Stimulated activated naive B cell treated with anti-CD40 and anti-IgM and Interleukin-4, amounts not matched to agents 10 μg/mL and 1 μg/mL and 100 μg/mL, for 72 hours (primary cell): ENCODE results near the gene COL5A1.

Source experiments
- ATAC-seq, 2 donors: fragments of 150-1000 bp; cut with Tn5 transposase; replicated peaks; 2 replicates each; pipeline ENCODE4 v1.10.0; 2021; ENCODE audit warnings: moderate library complexity in 1 of 2
- DNase-seq: peaks from one replicate; pipeline ENCODE4 v3.0.0; 2021
- H3K27ac Mint-ChIP-seq: one replicate; pipeline ENCODE4 v1.8.0; 2022; ENCODE audit warnings: mild to moderate bottlenecking, mixed read lengths
- H3K27me3 Mint-ChIP-seq, 2 donors: one replicate each; pipeline ENCODE4 v1.8.0; 2022; ENCODE audit warnings: mixed read lengths in 2 of 2
- H3K36me3 Mint-ChIP-seq, 2 donors: one replicate each; pipeline ENCODE4 v1.8.0; 2022; ENCODE audit warnings: mixed read lengths in 2 of 2, mild to moderate bottlenecking in 1 of 2
- H3K4me1 Mint-ChIP-seq, 2 donors: one replicate each; pipeline ENCODE4 v1.8.0; 2022; ENCODE audit warnings: mixed read lengths in 2 of 2, mild to moderate bottlenecking in 1 of 2
- H3K4me3 Mint-ChIP-seq, 2 donors: one replicate each; pipeline ENCODE4 v1.8.0; 2022; ENCODE audit warnings: mild to moderate bottlenecking in 2 of 2, mixed read lengths in 2 of 2, moderate library complexity in 1 of 2
- H3K9me3 Mint-ChIP-seq, 2 donors: one replicate each; pipeline ENCODE4 v1.8.0; 2022; ENCODE audit warnings: mixed read lengths in 2 of 2, mild to moderate bottlenecking in 1 of 2

Gene COL5A1

DNA sequence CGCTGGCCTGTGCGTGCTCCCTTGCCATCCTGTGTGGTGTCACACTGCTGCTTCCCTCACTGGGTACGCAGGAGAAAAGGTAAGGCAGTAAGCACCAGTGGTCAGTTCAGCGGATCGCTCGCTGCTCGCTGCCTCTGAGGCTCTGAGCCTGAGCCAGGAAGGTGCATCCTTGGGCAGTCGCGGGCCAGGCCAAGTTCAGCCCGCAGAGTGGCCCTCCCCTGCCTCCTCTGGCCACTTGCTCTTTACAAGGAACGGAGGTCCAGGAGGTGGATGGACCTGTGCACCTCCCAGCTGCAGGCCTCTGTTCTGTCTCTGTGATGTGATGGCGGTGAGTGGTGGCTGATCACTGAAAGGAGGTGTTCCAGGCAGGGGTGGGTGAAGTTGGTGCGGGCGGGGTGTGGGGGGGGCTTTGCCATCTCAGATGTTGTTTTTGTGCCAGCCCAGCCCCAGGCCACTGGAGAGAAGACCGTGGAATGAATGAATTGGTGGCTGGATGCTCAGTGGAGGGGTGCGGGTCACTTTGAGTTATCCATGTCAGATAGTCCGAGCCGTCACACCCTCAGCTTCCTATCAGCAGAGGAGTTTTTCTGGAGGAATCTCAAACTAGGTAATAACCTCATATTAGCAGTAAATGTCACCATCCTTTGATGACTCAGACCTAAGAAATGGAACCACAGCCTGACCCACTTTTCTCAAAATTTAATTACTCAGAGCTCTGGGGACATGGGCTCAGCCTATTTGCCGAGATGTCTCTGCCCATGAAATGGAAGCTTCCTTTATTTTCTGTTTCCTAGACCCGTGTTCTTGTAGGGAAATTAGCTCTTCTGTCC lies 7.3 kb downstream of the COL5A1 start:
- ATAC-seq, result no peak
- H3K9me3 Mint-ChIP-seq, result no peaks in the 10 kb centered on the region
- peaks cover 2 to 10% of the 10 kb centered on the region in 2 donors for H3K27me3 Mint-ChIP-seq
- H3K4me3 Mint-ChIP-seq, result no peak overlapping the region
- H3K27ac Mint-ChIP-seq, result no peak overlapping the region
- no peaks in the 10 kb centered on the region for H3K4me1 Mint-ChIP-seq
- no peak for DNase-seq
- H3K36me3 Mint-ChIP-seq, result no peaks in the 10 kb centered on the region

DNA sequence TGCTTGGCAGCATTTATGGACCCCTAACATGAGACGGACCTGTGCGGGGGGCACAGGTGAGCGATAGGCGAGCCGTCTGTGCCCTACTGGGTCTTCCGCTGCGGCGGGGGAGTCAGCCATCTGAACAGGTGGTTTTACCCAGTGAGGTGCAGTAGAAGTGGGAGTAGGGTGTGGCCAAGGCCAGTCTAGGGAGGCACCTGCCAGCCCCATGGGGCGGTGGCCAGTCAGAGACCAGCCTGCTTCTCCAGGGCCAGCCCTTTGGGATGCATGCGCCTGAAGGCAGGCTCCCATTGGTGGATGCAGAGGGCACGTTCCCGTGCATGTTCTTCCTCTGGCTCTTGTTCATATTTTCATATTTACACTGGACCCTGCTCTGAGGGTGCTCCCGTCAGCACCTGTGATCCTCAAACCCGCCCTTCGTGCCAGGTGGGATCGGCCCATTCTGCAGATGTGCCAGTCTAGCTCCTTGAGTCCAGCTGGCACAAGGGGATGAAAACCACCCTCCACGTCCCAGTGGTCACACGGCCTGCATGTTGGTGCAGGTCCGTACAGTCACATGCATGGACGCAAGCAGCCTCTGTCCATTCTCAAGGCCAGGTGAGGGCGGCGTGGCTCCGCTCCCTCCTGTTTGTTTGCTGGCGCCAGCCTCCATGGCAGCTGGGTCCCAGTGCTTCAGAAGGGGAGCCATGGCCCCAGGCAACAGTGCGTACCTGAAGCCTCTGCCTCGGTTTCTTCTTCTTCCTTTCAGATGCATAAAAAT lies 9.0 kb downstream of the COL5A1 start:
- no peak for ATAC-seq
- no peak overlapping the region for H3K27ac Mint-ChIP-seq
- H3K9me3 Mint-ChIP-seq, result no peaks in the 10 kb centered on the region
- DNase-seq, result no peak
- H3K36me3 Mint-ChIP-seq, result no peaks in the 10 kb centered on the region
- H3K4me1 Mint-ChIP-seq, result no peaks in the 10 kb centered on the region
- H3K27me3 Mint-ChIP-seq, result peaks cover 0 to 8% of the 10 kb centered on the region in 2 donors
- no peak overlapping the region for H3K4me3 Mint-ChIP-seq

DNA sequence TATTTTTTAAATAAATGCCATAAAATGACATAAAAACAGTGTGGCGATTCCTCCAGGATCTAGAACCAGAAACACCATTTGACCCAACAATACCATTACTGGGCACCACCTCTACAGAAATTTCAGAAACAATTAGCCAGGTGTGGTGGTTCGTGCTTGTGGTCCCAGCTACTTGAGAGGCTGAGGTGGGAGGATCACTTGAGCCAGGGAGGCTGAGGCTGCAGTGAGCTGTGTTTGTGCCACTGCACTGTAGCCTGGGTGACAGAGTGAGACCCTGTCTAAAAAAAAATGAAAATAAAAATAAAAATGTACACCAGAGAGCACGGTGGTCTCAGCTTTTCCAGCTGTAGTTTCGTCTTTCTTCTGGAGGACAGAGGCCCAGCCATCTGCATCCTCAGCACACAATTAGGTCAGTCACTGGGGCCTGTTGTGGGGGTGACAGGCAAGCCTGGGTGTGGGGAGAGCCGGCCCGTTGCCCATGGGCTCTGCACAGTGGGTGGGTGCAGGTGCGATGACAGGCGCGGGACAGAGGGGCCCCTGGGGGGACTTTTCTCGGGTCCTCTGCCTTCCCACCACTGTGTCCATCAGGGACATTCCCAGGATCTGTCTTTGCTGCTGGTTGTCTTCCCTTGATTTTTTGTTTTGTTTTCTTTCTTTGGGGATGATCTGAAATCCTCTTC lies 9.8 kb downstream of the COL5A1 start:
- Mint-ChIP-seq H3K27me3 (peaks cover 0 to 2% of the 10 kb centered on the region in 2 donors), H3K4me1 (no peaks in the 10 kb centered on the region), H3K4me3 (no peak overlapping the region), H3K36me3 (no peaks in the 10 kb centered on the region), H3K27ac (no peak overlapping the region), H3K9me3 (no peaks in the 10 kb centered on the region)
- DNase-seq (no peak), ATAC-seq (no peak)

DNA sequence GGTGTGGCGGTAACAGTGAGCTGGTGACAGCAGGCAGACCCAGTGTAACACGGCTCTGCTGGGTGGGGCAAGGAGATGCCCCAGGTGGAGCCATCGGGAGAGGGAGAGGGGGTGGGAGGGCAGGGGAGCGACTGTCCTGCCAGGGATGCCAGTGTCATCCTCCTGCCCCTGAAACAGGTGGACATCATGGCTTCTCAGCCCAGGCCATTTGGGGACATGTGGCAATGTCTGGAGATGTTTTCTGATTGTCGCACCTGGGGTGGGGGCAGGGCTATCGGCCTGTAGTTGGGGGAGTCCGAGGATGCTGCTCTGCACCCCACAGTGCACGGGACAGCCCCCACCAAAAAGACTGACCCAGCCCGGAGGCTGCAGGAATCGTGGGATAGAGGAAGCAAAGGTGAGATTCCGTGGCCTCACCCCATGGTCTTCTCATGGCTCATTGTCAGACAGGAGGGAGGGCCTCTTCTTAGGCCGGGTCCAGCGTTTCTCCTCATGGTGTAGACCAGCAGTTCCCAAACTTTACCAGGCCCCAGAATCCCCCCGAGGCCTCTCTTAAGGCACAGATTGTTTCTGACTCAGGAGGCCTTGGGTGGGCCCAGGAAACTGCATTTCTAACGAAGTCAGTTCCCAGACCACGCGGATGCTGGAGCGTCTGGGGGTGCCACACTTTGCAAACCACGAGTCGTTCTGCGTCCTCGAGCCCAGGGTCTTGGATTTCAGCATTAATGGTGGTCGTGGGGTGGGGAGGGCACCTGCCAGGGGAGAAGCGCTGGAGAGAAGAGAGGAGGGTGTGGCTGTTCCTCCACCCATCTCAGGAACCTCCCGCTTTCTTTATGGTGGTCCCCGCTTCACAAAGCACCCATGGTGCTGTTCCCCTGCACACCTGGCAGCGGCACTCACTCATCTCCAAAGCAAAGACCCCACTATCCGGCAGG lies 11.0 kb downstream of the COL5A1 start:
- H3K9me3 Mint-ChIP-seq, result no peaks in the 10 kb centered on the region
- ATAC-seq (no peak), DNase-seq (no peak)
- H3K27me3 Mint-ChIP-seq, result no peaks in the 10 kb centered on the region
- H3K36me3 Mint-ChIP-seq, result no peaks in the 10 kb centered on the region
- H3K4me1 Mint-ChIP-seq, result no peaks in the 10 kb centered on the region
- H3K27ac Mint-ChIP-seq, result no peak overlapping the region
- no peak overlapping the region for H3K4me3 Mint-ChIP-seq

DNA sequence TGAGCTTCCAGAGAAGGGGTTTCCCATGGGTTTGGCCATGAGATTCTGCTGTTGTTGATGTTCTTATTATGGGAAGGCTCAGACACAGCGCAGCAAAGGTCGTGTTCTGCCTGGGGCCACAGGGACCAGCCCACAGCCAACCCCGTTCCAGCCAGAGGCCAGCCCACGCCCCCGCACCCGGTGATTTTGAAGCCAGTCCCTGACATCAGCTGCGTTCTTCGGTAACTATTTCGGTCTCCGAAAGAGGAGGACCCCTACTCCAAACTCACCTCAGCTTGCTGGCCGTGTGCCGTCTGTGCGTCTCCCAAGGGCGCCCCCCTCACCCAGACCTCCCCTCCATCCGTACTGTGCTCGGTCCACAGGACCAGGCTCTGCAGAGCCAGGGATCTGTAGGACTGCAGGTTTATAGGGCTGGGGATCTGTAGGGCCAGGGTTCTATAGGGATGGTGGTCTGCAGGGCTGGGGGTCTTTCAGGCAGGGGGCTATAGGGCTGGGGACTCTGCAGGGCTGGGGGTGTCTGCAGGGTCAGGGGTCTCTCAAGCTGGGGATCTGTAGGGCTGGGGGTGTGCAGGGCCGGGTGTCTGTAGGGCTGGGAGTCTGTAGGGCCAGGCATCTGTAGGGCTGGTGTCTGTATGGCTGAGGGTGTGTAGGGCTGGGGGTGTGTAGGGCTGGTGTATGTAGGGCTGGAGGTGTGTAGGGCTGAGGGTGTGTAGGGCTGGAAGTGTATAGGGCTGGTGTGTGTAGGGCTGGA lies 11.8 kb downstream of the COL5A1 start:
- Mint-ChIP-seq H3K36me3 (no peaks in the 10 kb centered on the region), H3K4me3 (no peak overlapping the region), H3K27me3 (no peaks in the 10 kb centered on the region), H3K9me3 (no peaks in the 10 kb centered on the region), H3K4me1 (no peaks in the 10 kb centered on the region), H3K27ac (no peak overlapping the region)
- DNase-seq, result no peak
- no peak for ATAC-seq

DNA sequence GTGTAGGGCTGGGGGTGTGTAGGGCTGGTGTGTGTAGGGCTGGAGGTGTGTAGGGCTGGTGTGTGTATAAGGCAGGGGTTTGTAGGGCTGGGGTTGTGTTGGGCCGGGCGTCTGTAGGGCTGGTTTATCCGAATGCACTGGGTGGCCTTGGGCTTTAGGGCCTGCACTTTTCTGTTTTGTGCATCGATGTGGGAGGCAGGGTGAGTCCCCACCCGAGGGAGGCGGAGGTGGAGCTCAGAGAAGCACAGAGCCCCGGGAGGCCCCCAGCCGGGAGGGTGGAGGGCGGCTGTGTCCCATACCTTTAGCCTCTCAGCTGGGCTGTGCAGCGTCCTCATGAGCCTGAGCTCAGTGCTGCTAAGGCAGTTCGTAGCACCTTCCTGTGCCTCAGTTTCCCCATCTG lies 13.5 kb downstream of the COL5A1 start:
- Mint-ChIP-seq H3K27me3 (no peaks in the 10 kb centered on the region), H3K36me3 (no peaks in the 10 kb centered on the region), H3K9me3 (peaks cover 0 to 3% of the 10 kb centered on the region in 2 donors), H3K4me1 (no peaks in the 10 kb centered on the region), H3K4me3 (no peak overlapping the region), H3K27ac (no peak overlapping the region)
- DNase-seq (no peak), ATAC-seq (peak in 1 of 2 donors; percentile 39)

DNA sequence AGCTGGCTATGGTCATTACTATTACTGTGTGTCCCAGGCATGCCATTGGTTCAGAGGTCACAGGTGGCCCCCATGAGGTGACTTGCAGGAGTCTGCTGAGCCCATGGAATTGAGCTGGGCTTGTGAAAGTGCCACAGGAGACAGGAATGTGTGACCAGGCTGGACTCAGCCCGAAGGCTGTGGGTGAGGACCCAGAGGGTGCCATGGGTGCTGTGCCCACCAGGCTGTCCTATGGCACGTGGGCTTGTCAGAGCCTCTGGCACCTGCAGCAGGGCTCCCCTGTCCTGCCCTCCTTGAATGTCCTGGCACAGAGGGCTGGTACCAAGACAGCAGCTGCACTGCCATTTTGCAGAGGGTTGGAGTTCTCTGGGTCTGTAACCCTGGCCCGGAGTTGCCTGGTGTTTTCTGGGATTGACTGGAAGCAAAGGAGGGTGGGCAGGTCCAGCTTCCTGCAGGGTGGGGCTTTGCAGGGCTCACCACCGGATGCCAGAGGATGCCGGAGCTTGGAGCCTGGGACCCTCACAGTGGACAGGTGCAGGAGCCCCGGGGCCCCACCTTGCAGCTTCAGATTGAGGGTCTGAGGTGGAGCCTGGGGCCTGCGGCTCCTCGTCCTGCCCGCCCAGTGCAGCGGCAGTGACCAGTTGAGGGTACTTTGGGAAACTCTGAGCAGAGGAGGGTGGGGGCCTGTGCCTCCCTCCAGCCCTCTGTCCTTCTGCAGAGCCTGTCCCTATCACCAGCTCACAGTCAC lies 14.2 kb downstream of the COL5A1 start:
- no peak overlapping the region for H3K27ac Mint-ChIP-seq
- no peak overlapping the region for H3K4me3 Mint-ChIP-seq
- DNase-seq (no peak), ATAC-seq (peak in 1 of 2 donors; percentile 53)
- no peaks in the 10 kb centered on the region for H3K36me3 Mint-ChIP-seq
- peaks cover 2 to 5% of the 10 kb centered on the region in 2 donors for H3K9me3 Mint-ChIP-seq
- no peaks in the 10 kb centered on the region for H3K27me3 Mint-ChIP-seq
- H3K4me1 Mint-ChIP-seq, result no peaks in the 10 kb centered on the region

DNA sequence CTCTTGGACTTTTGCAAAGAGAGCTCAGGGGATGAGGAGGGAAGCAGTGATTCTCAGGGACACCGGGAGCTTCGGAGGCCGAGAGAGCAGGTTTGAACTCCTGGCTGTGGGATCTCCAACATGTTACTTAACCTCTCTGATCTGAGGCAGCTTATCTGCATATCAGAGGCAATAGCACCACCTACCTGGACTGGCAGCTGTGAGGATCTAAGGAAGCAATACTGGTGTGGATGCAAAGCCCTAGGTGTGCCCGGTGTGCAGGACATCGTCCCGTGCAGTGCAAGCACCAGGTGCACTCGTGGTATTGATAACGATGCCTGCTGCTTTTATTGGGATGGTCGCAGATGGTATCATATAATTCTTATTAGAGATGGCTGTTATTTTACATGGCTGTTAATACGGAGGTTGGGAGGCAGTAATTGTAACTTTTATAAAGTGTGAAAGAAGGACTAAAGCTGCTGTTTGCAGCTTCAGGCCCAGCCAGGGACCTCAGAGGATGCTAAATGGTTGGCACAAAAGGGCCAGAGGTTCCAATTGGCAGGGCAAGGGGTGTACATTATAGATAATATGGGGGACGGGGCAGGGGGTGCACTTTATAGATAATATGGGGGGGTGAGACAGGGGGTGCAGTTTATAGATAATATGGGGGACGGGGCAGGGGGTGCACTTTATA lies 14.9 kb downstream of the COL5A1 start:
- DNase-seq (no peak), ATAC-seq (peak in 1 of 2 donors; percentile 41)
- Mint-ChIP-seq H3K27ac (no peak overlapping the region), H3K27me3 (no peaks in the 10 kb centered on the region), H3K4me1 (no peaks in the 10 kb centered on the region), H3K9me3 (peaks cover 5 to 7% of the 10 kb centered on the region in 2 donors), H3K36me3 (no peaks in the 10 kb centered on the region), H3K4me3 (no peak overlapping the region)

DNA sequence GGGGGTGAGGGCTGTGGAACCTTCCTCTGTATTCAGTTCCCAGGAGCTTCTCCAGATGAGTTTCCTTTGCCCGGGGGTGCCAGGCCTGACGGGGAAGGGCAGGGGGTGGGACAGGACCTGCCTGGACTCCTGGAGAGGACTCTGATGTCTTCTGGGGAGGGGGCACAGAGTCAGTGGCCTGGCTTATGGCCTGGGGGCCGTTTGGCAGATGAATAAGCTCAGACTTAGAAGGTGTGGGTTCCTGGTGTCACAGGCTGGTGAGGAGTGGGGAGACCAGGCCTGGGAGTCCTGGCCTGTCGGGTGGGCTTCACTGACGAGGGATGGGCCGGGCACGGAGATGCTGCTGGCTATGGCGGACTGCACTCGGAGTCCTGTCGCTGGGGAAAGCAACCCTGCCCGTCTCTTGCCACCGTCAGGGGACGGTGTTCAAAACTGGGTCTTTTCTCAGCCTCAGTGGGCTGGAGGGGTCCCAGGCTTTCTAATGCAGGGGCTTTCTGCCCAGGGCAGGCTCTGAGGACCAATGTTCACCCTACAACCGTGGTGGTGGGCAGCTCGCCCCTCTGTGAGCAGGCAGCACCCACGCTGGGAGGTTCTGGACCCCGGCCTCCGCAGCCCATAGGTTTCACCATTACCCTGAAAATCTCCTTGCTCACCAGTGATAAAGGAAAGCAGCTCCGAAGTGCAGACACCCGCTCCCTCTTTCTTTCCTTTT lies 16.2 kb downstream of the COL5A1 start:
- H3K27me3 Mint-ChIP-seq, result peaks cover 0 to 2% of the 10 kb centered on the region in 2 donors
- ATAC-seq (no peak), DNase-seq (no peak)
- H3K4me3 Mint-ChIP-seq, result no peak overlapping the region
- peaks cover 0 to 4% of the 10 kb centered on the region in 2 donors for H3K36me3 Mint-ChIP-seq
- peaks cover 10 to 13% of the 10 kb centered on the region in 2 donors for H3K9me3 Mint-ChIP-seq
- no peak overlapping the region for H3K27ac Mint-ChIP-seq
- no peaks in the 10 kb centered on the region for H3K4me1 Mint-ChIP-seq

DNA sequence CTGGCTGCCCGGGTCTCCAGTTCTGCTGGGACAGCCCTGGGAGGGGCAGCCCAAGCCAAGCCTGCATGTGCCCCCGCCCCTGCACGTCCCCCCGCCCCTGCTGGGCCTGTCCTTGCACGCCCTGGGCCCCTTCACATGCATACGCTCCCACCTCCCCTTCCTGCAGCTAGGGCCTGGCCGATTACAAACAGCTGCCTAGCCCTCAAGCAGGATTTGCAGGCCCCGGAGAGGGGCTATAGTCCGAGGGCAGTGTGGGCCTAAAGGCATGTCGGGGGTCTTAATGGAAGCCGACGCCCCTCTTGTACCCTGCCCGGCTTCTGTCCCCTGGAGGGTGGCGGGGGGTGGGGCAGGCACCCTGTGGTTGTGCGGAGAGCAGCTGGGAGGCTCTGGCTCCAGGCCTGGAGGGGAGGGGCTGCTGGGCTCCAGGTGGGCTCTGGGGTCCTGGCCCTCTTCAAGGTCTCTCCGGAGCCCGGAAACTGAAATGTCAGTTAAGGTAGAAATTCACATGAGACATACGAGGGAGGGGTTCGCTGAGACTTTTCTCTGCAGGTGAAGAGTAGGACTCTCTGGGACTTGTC lies 16.9 kb downstream of the COL5A1 start:
- H3K36me3 Mint-ChIP-seq, result peaks cover 0 to 4% of the 10 kb centered on the region in 2 donors
- H3K27ac Mint-ChIP-seq, result no peak overlapping the region
- no peaks in the 10 kb centered on the region for H3K4me1 Mint-ChIP-seq
- DNase-seq (no peak), ATAC-seq (no peak)
- H3K4me3 Mint-ChIP-seq, result no peak overlapping the region
- peaks cover 0 to 4% of the 10 kb centered on the region in 2 donors for H3K27me3 Mint-ChIP-seq
- H3K9me3 Mint-ChIP-seq, result peaks cover 10 to 13% of the 10 kb centered on the region in 2 donors

DNA sequence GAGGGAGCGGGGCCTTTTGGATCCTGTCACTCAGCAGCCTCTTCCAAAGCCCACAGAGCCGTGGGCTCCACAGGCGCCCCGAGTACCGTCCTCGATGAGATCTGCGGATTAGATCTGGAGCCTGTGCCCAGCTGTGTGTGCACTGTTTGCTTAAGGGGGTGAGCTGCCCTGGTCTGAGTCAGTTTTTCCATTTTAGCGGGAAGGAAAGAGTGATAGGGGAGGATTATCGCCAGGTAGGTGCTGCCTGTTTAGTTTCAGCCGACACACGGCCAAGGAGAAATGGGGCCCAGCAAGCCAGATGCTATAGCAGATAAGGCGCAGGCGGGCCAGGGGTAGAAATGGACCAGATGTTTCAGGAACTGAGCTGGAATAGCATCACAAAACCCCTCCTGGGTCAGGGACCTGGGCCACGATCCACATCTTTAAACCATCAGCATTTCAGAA lies 18.1 kb downstream of the COL5A1 start:
- no peak for DNase-seq
- Mint-ChIP-seq H3K4me3 (no peak overlapping the region), H3K9me3 (peaks cover 10 to 13% of the 10 kb centered on the region in 2 donors), H3K27me3 (peaks cover 0 to 4% of the 10 kb centered on the region in 2 donors), H3K36me3 (peaks cover 0 to 4% of the 10 kb centered on the region in 2 donors), H3K27ac (no peak overlapping the region), H3K4me1 (no peaks in the 10 kb centered on the region)
- no peak for ATAC-seq
